Adrenal gland (tissue), 12 donors: ENCODE measurements around the gene RGS19. TPM values are rescaled to one million over a fixed set of nuclear protein-coding genes. Genes with fewer than 3 reads are reported as not detected.
"Not testable (repeated sequence)": the region's sequence is repeated elsewhere in the genome, so short reads cannot be mapped to it uniquely, and the experiment has no call there.

Experiments
- DNase-seq, 7 donors: peaks; one replicate each; pipeline ENCODE4 v3.0.0-alpha.2; 2019 to 2020
- H3K27ac ChIP-seq, 5 donors: fragments of 200-600 bp; sonication (generic) in 4 of 5; 1 replicate in 3 of 5; 2 replicates in 2 of 5; pipeline versions ENCODE4 v1.5.1 to v1.8.0; 2016 to 2020; ENCODE audit warnings: mild to moderate bottlenecking in 1 of 5
- H3K27me3 ChIP-seq: fragments of 200-600 bp; 2 replicates; pipeline ENCODE4 v1.8.0; 2021
- H3K36me3 ChIP-seq, 2 donors: fragments of 200-600 bp; replicated peaks in 1 of 2; 1 replicate in 1 of 2; 2 replicates in 1 of 2; pipeline versions ENCODE4 v1.5.1 to v1.8.0; 2018 to 2022
- H3K4me1 ChIP-seq, 2 donors: fragments of 200-600 bp; replicated peaks in 1 of 2; 1 replicate in 1 of 2; 2 replicates in 1 of 2; pipeline versions ENCODE4 v1.5.1 to v1.8.0; 2018 to 2021
- H3K4me3 ChIP-seq, 4 donors: fragments of 200-600 bp; sonication (generic) in 3 of 4; one replicate each; pipeline ENCODE4 v1.5.1; 2016 to 2018
- H3K9me3 ChIP-seq, 3 donors: fragments of 200-600 bp; sonication (generic) in 1 of 3; replicated peaks in 1 of 3; 1 replicate in 2 of 3; 2 replicates in 1 of 3; pipeline versions ENCODE4 v1.5.1 to v1.8.0; 2016 to 2021
- CTCF ChIP-seq, 6 experiments: fragments of 450-650 bp in 4 of 6; fragments of 200-600 bp in 2 of 6; sonication (generic) in 1 of 6; IDR thresholded peaks; 1 replicate in 5 of 6; 2 replicates in 1 of 6; pipeline versions ENCODE4 v1.5.1 to v1.8.0; 2016 to 2021; ENCODE audit warnings: antibody characterized with exemption in 6 of 6, mild to moderate bottlenecking in 2 of 6, moderate library complexity in 1 of 6
- POLR2A ChIP-seq, 2 donors: fragments of 450-650 bp; IDR thresholded peaks; one replicate each; pipeline ENCODE4 v1.6.1; 2017; ENCODE audit warnings: antibody characterized with exemption in 2 of 2, mild to moderate bottlenecking in 2 of 2, moderate library complexity in 1 of 2
- WGBS, 4 donors: extraction: QIAGEN DNeasy Blood & Tissue Kit in 2 of 4; methylation state at CpG; one replicate each; pipeline versions ENCODE4 v1.1.5 to v1.1.7; 2013 to 2017; 5-methylcytosine and 5-hydroxymethylcytosine counted together
- intact Hi-C, 2 donors: fragments of 100-400 bp; cut with DNase I; formaldehyde crosslinking; loops; one replicate each; pipeline versions ENCODE4 v1.14.1 to v1.15.0; 2022 to 2023
- polyA plus RNA-seq, 3 donors: library from polyadenylated mRNA; stranded (reverse); fragments of 200-250 nt in 2 of 3; fragments of 350-450 nt in 1 of 3; fragmentation: Illumina TruSeq in 1 of 3; extraction: RNeasy Lipid Tissue Mini Kit (QIAGEN cat#74804) in 1 of 3; gene quantifications; one replicate each; pipeline ENCODE4 v1.2.3, GENCODE V29; 2013 to 2014
- total RNA-seq, 9 donors: library from RNA; depleted of rRNA in 4 of 9; stranded (reverse); fragments of >200 nt in 4 of 9; fragments of 120-200 nt in 1 of 9; fragmentation: NEBNext Ultra II Directional in 1 of 9; extraction: Animal tissue kit (Norgen Biotek cat#: 25700) in 1 of 9; gene quantifications; one replicate each; pipeline versions ENCODE4 v1.1.0 to v1.2.4, GENCODE V29; 2013 to 2023
- donor health status: healthy with polysubstance abuse.
- donor health status: Bipolar disorder and iron deficiency.
- donor health status: DM: yes; HTN: yes; CAD: no.
- donor health status: DM: no; HTN: no; CAD: no.
- donor health status: DM: no; HTN: no; CAD: no.
- donor health status: DM: yes; HTN: yes; CAD: no.

The RGS19 gene
- total and polyA plus RNA-seq, 12 donors, result 3.0 to 42.0 (median 15.1) TPM

- Histone ChIP-seq H3K4me1 (no peaks in the 10 kb centered on the region), H3K36me3 (no peaks in the 10 kb centered on the region), H3K9me3 (no peaks in the 10 kb centered on the region), H3K27ac (no peak overlapping the region), H3K27me3 (no peaks in the 10 kb centered on the region), H3K4me3 (no peak overlapping the region)
- 49 to 68% (median 54%) methylated on average over 5 to 14 of the region's 14 CpGs for WGBS, 4 donors
- no peak for TF ChIP-seq POLR2A (IDR thresholded peaks at IDR 0.05)
- no peak for TF ChIP-seq CTCF (IDR thresholded peaks at IDR 0.05)
- peak in 5 of 7 donors; percentile 9 to 46 (median 20) for DNase-seq
- intact Hi-C loops, result loop anchor here in 1 of 2 donors (10.0 kb wide), 1 partner anchor 85 kb away; the partner anchor contains the start of gene C20orf204
These were observed 40.5 kb upstream of the RGS19 start for GRCh38 chr20:64119681-64120341.

GRCh38 chr20:64119301-64119680, 40.0 kb upstream of the RGS19 start:
- intact Hi-C loops, result loop anchor here in 1 of 2 donors (10.0 kb wide), 1 partner anchor 84 kb away; the partner anchor contains the start of gene C20orf204
- H3K9me3 ChIP-seq, result no peaks in the 10 kb centered on the region
- no peak for TF ChIP-seq CTCF (IDR thresholded peaks at IDR 0.05)
- TF ChIP-seq POLR2A (IDR thresholded peaks at IDR 0.05), result no peak
- H3K4me1 ChIP-seq, result no peaks in the 10 kb centered on the region
- H3K27me3 ChIP-seq, result no peaks in the 10 kb centered on the region
- no peak overlapping the region for H3K4me3 ChIP-seq
- no peak overlapping the region for H3K27ac ChIP-seq
- H3K36me3 ChIP-seq, result no peaks in the 10 kb centered on the region
- WGBS, 4 donors, result 71 to 75% (median 73%) methylated on average over 2 to 8 of the region's 8 CpGs
- peak in 4 of 7 donors; percentile 2 to 52 (median 13) for DNase-seq

- not testable (repeated sequence) for H3K36me3 ChIP-seq, H3K27ac ChIP-seq, H3K9me3 ChIP-seq, H3K27me3 ChIP-seq, H3K4me1 ChIP-seq, H3K4me3 ChIP-seq
- peak in 2 of 7 donors; percentile 2 to 4 for DNase-seq
- 69 to 100% (median 71%) methylated on average over 2 to 6 of the region's 6 CpGs; no CpG with 5 or more reads in 1 of the 4 donors for WGBS, 4 donors
- intact Hi-C loops, result loop anchor here in 1 of 2 donors (10.0 kb wide), 1 partner anchor 83 kb away; the partner anchor contains the start of gene C20orf204
These were observed 38.1 kb upstream of the RGS19 start for GRCh38 chr20:64117432-64117777.

GRCh38 chr20:64116541-64117431, 37.5 kb upstream of the RGS19 start:
- 84 to 98% (median 88%) methylated on average over 8 to 17 of the region's 17 CpGs for WGBS, 4 donors
- TF ChIP-seq CTCF (IDR thresholded peaks at IDR 0.05) (no peak), POLR2A (IDR thresholded peaks at IDR 0.05) (no peak)
- no peaks in the 10 kb centered on the region for H3K36me3 ChIP-seq
- H3K27ac ChIP-seq, result peak overlapping the region in 1 of 5 donors; percentile 41
- H3K4me3 ChIP-seq, result no peak overlapping the region
- peak in 5 of 7 donors; percentile 5 to 43 (median 10) for DNase-seq
- no peaks in the 10 kb centered on the region for H3K9me3 ChIP-seq
- intact Hi-C loops, result loop anchor here in 1 of 2 donors (10.0 kb wide), 1 partner anchor 82 kb away; the partner anchor contains the start of gene C20orf204
- H3K4me1 ChIP-seq, result no peaks in the 10 kb centered on the region
- H3K27me3 ChIP-seq, result no peaks in the 10 kb centered on the region
